Mucosa of descending colon (tissue), 3 donors: ENCODE data around the gene NUDT17. TPM values are rescaled to one million over a fixed set of nuclear protein-coding genes. Genes with fewer than 3 reads are reported as not detected.
A peak's percentile ranks its signal among the peaks of the same experiment; 100 is the strongest.

ENCODE experiments used
- ATAC-seq: fragments of 200-7000 bp; cut with Tn5 transposase; one replicate; pipeline ENCODE4 v1.9.1; 2020; ENCODE audit warnings: mild to moderate bottlenecking, moderate library complexity
- DNase-seq, 3 donors: peaks; one replicate each; pipeline ENCODE4 v3.0.0-alpha.2; 2020
- H3K36me3 ChIP-seq: fragments of 200-600 bp; one replicate; pipeline ENCODE4 v1.8.0; 2021; ENCODE audit warnings: low read depth, mild to moderate bottlenecking
- H3K4me1 ChIP-seq: fragments of 200-600 bp; one replicate; pipeline ENCODE4 v1.8.0; 2021; ENCODE audit warnings: low read depth, mild to moderate bottlenecking
- H3K4me3 ChIP-seq: fragments of 200-600 bp; one replicate; pipeline ENCODE4 v1.8.0; 2021; ENCODE audit warnings: mild to moderate bottlenecking
- H3K9me3 ChIP-seq: fragments of 200-600 bp; one replicate; pipeline ENCODE4 v1.8.0; 2021; ENCODE audit warnings: mild to moderate bottlenecking
- CTCF ChIP-seq: fragments of 200-600 bp; IDR thresholded peaks from one replicate; pipeline ENCODE4 v1.8.0; 2022; ENCODE audit warnings: antibody characterized with exemption, mild to moderate bottlenecking
- intact Hi-C, 2 donors: fragments of 100-400 bp; cut with DNase I in 1 of 2; cut with micrococcal nuclease in 1 of 2; formaldehyde crosslinking; loops; one replicate each; pipeline versions ENCODE4 v1.11.0 to v1.11.1; 2022; cut with DNase I, micrococcal nuclease
- total RNA-seq, 3 donors: library from RNA; stranded (reverse); fragmentation: NEBNext Ultra II Directional in 2 of 3; extraction: Animal tissue kit (Norgen Biotek cat#: 25700) in 2 of 3; gene quantifications; one replicate each; pipeline versions ENCODE4 v1.2.1 to v1.2.4, GENCODE V29; 2021 to 2023
- donor health status: DM: no; HTN: no; CAD: no; lungs with moderate emphysema.
- donor health status: DM: no; HTN: no; CAD: no.
- donor health status: DM: no; HTN: yes; CAD: no.

NUDT17 gene
- total RNA-seq, 3 donors from 2014 or later: 1.1 to 2.5 (median 1.3) TPM

GRCh38 chr1:145878724-145879123 lies 33.3 kb downstream of the NUDT17 start:
- Histone ChIP-seq H3K9me3 (no peaks in the 10 kb centered on the region), H3K36me3 (no peaks in the 10 kb centered on the region), H3K4me3 (no peak overlapping the region), H3K4me1 (no peaks in the 10 kb centered on the region)
- TF ChIP-seq CTCF: no peak
- ATAC-seq: no peak
- intact Hi-C loops: no loop called here
- no peak for DNase-seq

- ATAC-seq: no peak
- Histone ChIP-seq H3K4me3 (no peak overlapping the region), H3K4me1 (no peaks in the 10 kb centered on the region), H3K36me3 (no peaks in the 10 kb centered on the region), H3K9me3 (no peaks in the 10 kb centered on the region)
- no peak for DNase-seq
- intact Hi-C loops: no loop called here
- no peak for TF ChIP-seq CTCF
These were observed 34.3 kb downstream of the NUDT17 start for GRCh38 chr1:145879775-145880174.

GRCh38 chr1:145884675-145885074 lies 39.2 kb downstream of the NUDT17 start:
- Histone ChIP-seq H3K36me3 (no peaks in the 10 kb centered on the region), H3K4me1 (peaks cover 6% of the 10 kb centered on the region), H3K4me3 (no peak overlapping the region), H3K9me3 (no peaks in the 10 kb centered on the region)
- no peak for ATAC-seq
- no peak for DNase-seq
- TF ChIP-seq CTCF: no peak
- intact Hi-C loops: no loop called here

GRCh38 chr1:145885738-145886287 lies 40.4 kb downstream of the NUDT17 start, which contains the start of gene ANKRD35:
ANKRD35 (minus strand) TSS chr1:145885866; CDS start chr1:145885758, 108 bp downstream.
- H3K4me1 ChIP-seq: peaks cover 6% of the 10 kb centered on the region
- H3K36me3 ChIP-seq: no peaks in the 10 kb centered on the region
- ATAC-seq (peak; percentile 99), DNase-seq (peak; percentile 89 to 90 (median 89))
- no peak within 1 kb of the TSS for H3K4me3 ChIP-seq
- H3K9me3 ChIP-seq: no peaks in the 10 kb centered on the region
- intact Hi-C loops: no loop called here
- no peak for TF ChIP-seq CTCF

- intact Hi-C loops: no loop called here
- Histone ChIP-seq H3K9me3 (no peaks in the 10 kb centered on the region), H3K4me3 (no peak overlapping the region), H3K36me3 (no peaks in the 10 kb centered on the region), H3K4me1 (peaks cover 6% of the 10 kb centered on the region)
- DNase-seq (no peak), ATAC-seq (no peak)
- no peak for TF ChIP-seq CTCF
These were observed 41.0 kb downstream of the NUDT17 start for GRCh38 chr1:145886390-145886789.

GRCh38 chr1:145886816-145887215 lies 41.4 kb downstream of the NUDT17 start:
- Histone ChIP-seq H3K36me3 (no peaks in the 10 kb centered on the region), H3K4me3 (no peak overlapping the region), H3K4me1 (peaks cover 10% of the 10 kb centered on the region), H3K9me3 (no peaks in the 10 kb centered on the region)
- TF ChIP-seq CTCF: no peak
- intact Hi-C loops: no loop called here
- DNase-seq: no peak
- no peak for ATAC-seq
